PC-3 (cell line): Measurements from ENCODE around the gene FBLN5.
A peak's percentile ranks its signal among the peaks of the same experiment; 100 is the strongest.

Experiments used
- EZH2 ChIP-seq: fragments of 300-600 bp; sonication (generic); IDR thresholded peaks from one replicate; pipeline ENCODE4 v1.6.1; 2017; ENCODE audit warnings: antibody characterized with exemption, mild to moderate bottlenecking, low read length; ENCODE audit not compliant: unreplicated experiment
- EZH2phosphoT487 ChIP-seq: fragments of 300-600 bp; sonication (generic); IDR thresholded peaks from 2 replicates; pipeline ENCODE4 v1.6.1; 2018; ENCODE audit warnings: mild to moderate bottlenecking, antibody characterized with exemption, low read length, borderline replicate concordance
- TF ChIP-seq, protein P1 (sequence below): fragments of 300-600 bp; sonication (generic); conservative IDR thresholded peaks from 2 replicates; pipeline ENCODE4 v1.5.1; 2017; ENCODE audit warnings: antibody characterized with exemption, low read depth, mild to moderate bottlenecking, low read length

DNA sequence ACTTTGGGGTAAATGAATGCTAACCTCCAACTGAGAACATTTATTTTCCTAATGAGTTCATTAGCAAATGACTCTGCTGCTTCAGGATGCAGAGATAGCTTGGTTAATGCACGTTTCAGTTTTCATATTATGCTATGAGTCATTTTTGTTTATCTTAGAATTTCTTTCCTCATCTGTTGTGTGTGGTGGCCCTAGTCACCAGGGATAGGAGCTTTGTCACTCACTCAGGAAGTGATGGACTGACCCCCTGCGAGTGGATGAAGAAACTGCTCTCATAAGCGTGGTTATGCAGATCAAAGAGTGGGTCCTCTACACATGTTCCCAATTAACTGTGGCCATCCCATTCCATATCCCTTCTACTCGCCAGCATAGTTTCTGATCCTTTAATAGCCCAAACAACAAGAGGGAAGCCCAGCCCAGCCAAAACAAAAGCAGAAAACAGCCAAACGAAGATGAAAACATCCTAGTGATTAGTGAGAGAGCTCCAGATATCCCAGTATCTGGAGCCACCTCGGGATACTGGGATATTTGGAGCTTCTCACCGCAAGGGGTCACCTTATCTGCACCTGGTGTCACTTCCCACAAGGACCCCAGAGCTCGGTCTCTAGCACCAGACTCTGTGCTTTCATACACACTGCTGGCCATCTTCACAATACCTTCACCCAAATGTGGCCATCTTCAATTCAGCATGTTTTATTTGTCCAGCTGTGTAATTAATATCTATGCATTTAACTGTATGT is 88.8 kb downstream of the FBLN5 start:
- no peak for TF ChIP-seq EZH2
- TF ChIP-seq, protein P1, sequence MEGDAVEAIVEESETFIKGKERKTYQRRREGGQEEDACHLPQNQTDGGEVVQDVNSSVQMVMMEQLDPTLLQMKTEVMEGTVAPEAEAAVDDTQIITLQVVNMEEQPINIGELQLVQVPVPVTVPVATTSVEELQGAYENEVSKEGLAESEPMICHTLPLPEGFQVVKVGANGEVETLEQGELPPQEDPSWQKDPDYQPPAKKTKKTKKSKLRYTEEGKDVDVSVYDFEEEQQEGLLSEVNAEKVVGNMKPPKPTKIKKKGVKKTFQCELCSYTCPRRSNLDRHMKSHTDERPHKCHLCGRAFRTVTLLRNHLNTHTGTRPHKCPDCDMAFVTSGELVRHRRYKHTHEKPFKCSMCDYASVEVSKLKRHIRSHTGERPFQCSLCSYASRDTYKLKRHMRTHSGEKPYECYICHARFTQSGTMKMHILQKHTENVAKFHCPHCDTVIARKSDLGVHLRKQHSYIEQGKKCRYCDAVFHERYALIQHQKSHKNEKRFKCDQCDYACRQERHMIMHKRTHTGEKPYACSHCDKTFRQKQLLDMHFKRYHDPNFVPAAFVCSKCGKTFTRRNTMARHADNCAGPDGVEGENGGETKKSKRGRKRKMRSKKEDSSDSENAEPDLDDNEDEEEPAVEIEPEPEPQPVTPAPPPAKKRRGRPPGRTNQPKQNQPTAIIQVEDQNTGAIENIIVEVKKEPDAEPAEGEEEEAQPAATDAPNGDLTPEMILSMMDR = peak; percentile 54
- TF ChIP-seq EZH2phosphoT487 = no peak
